Amniotic stem cell (primary cell): Measurements from ENCODE around the gene ATP6V1B1.
"Not testable (repeated sequence)": the region's sequence is repeated elsewhere in the genome, so short reads cannot be mapped to it uniquely, and the experiment has no call there.

Experiments used
- DNase-seq: peaks from one replicate; lab custom pipeline; 2025; lab: John Stamatoyannopoulos, UW

The ATP6V1B1 gene

DNA sequence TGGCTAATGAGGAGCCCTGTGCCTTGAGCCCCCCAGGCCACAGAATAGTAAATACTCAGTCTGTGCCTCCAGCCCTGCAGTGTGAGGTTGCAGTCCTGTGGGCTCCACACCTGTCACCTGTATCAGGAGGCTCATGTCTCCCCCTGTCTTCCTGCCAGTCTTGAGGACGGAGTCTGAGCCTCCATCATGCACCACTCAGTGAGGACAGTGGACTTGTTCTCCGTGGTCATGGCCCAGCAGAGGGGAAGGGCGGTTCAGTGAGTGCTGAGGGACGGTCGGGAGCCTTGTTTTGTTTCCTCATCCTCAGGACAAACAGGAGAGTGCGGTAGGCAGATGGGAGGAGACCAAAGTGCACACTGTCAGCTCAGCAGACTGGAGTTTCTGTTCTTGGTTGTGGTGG is 76.1 kb downstream of the ATP6V1B1 start:
- not testable (repeated sequence) for DNase-seq
